H9 (cell line): ENCODE measurements around the gene GSC2. TPM values are rescaled to one million over a fixed set of nuclear protein-coding genes. Genes with fewer than 3 reads are reported as not detected.

Experiments used
- DNase-seq: peaks from one replicate; pipeline ENCODE4 v3.0.0-alpha.2; 2017
- H2AFZ ChIP-seq: one replicate; pipeline ENCODE4 v1.6.1; 2013; ENCODE audit warnings: mild to moderate bottlenecking, low read length, control low read depth, moderate library complexity
- H2AK5ac ChIP-seq: 2 replicates; pipeline ENCODE4 v1.6.1; 2013; ENCODE audit warnings: low read length, control low read depth, mixed read lengths; ENCODE audit not compliant: insufficient read length
- H2BK120ac ChIP-seq: one replicate; pipeline ENCODE4 v1.6.1; 2013; ENCODE audit warnings: low read depth, mild to moderate bottlenecking, low read length, control low read depth, inconsistent platforms; ENCODE audit not compliant: poor library complexity, severe bottlenecking
- H2BK12ac ChIP-seq: 2 replicates; pipeline ENCODE4 v1.6.1; 2013; ENCODE audit warnings: low read length, control low read depth, mixed read lengths, low read depth; ENCODE audit not compliant: insufficient read length
- H2BK15ac ChIP-seq: 2 replicates; pipeline ENCODE4 v1.6.1; 2013; ENCODE audit warnings: low read depth, low read length, control low read depth
- H2BK20ac ChIP-seq: one replicate; pipeline ENCODE4 v1.6.1; 2013; ENCODE audit warnings: low read depth, mild to moderate bottlenecking, low read length, control low read depth, inconsistent platforms; ENCODE audit not compliant: poor library complexity, severe bottlenecking
- H2BK5ac ChIP-seq: 2 replicates; pipeline ENCODE4 v1.6.1; 2013; ENCODE audit warnings: low read length, control low read depth, mixed read lengths; ENCODE audit not compliant: insufficient read length
- H3K14ac ChIP-seq: 2 replicates; pipeline ENCODE4 v1.6.1; 2013; ENCODE audit warnings: low read length, control low read depth; ENCODE audit not compliant: insufficient read depth
- H3K18ac ChIP-seq: 2 replicates; pipeline ENCODE4 v1.6.1; 2013; ENCODE audit warnings: low read depth, mild to moderate bottlenecking, mixed read lengths, low read length, control low read depth; ENCODE audit not compliant: insufficient read length
- H3K23ac ChIP-seq: 2 replicates; pipeline ENCODE4 v1.6.1; 2013; ENCODE audit warnings: low read length, control low read depth, mixed read lengths, low read depth; ENCODE audit not compliant: insufficient read length
- H3K23me2 ChIP-seq: 2 replicates; pipeline ENCODE4 v1.6.1; 2013; ENCODE audit warnings: low read depth, mild to moderate bottlenecking, mixed read lengths, low read length, control low read depth; ENCODE audit not compliant: insufficient read length, poor library complexity, severe bottlenecking
- H3K27ac ChIP-seq: 2 replicates; pipeline ENCODE4 v1.5.1; 2013; ENCODE audit warnings: low read length, control low read depth, mixed read lengths, low read depth; ENCODE audit not compliant: insufficient read length
- H3K27me3 ChIP-seq: 2 replicates; pipeline ENCODE4 v1.6.1; 2013; ENCODE audit warnings: low read length, control low read depth, inconsistent platforms; ENCODE audit not compliant: insufficient read depth
- H3K4ac ChIP-seq: 2 replicates; pipeline ENCODE4 v1.6.1; 2013; ENCODE audit warnings: low read depth, mild to moderate bottlenecking, control low read depth, inconsistent platforms, low read length, moderate library complexity
- H3K4me1 ChIP-seq: 2 replicates; pipeline ENCODE4 v1.6.1; 2013; ENCODE audit warnings: low read length, control low read depth, inconsistent platforms; ENCODE audit not compliant: insufficient read depth
- H3K4me2 ChIP-seq: 2 replicates; pipeline ENCODE4 v1.6.1; 2013; ENCODE audit warnings: low read length, control low read depth, mixed read lengths; ENCODE audit not compliant: insufficient read length, insufficient read depth
- H3K56ac ChIP-seq: 2 replicates; pipeline ENCODE4 v1.6.1; 2013; ENCODE audit warnings: low read depth, mild to moderate bottlenecking, mixed read lengths, low read length, control low read depth; ENCODE audit not compliant: insufficient read length
- H3K79me1 ChIP-seq: 2 replicates; pipeline ENCODE4 v1.6.1; 2013; ENCODE audit warnings: low read depth, mild to moderate bottlenecking, moderate library complexity, low read length, control low read depth, inconsistent platforms; ENCODE audit not compliant: insufficient read depth, poor library complexity, severe bottlenecking
- H3K79me2 ChIP-seq: 2 replicates; pipeline ENCODE4 v1.6.1; 2013; ENCODE audit warnings: low read length, control low read depth, inconsistent platforms; ENCODE audit not compliant: insufficient read depth
- H3K9ac ChIP-seq: 2 replicates; pipeline ENCODE4 v1.6.1; 2013; ENCODE audit warnings: low read length, control low read depth, mixed read lengths; ENCODE audit not compliant: insufficient read length; ENCODE audit errors: extremely low read depth
- H3K9me3 ChIP-seq: one replicate; pipeline ENCODE4 v1.6.1; 2013; ENCODE audit warnings: low read depth, low read length, inconsistent platforms; ENCODE audit not compliant: control insufficient read depth
- H3T11ph ChIP-seq: one replicate; pipeline ENCODE4 v1.6.1; 2013; ENCODE audit warnings: mild to moderate bottlenecking, low read length, control low read depth, inconsistent platforms
- H4K20me1 ChIP-seq: one replicate; pipeline ENCODE4 v1.6.1; 2013; ENCODE audit not compliant: control insufficient read depth, insufficient read length, insufficient read depth
- H4K5ac ChIP-seq: 2 replicates; pipeline ENCODE4 v1.6.1; 2013; ENCODE audit warnings: low read depth, mild to moderate bottlenecking, mixed read lengths, low read length, control low read depth; ENCODE audit not compliant: insufficient read length
- H4K8ac ChIP-seq: replicated peaks from 2 replicates; pipeline ENCODE4 v1.6.1; 2013; ENCODE audit warnings: low read length, control low read depth, mixed read lengths, low read depth; ENCODE audit not compliant: insufficient read length
- H4K91ac ChIP-seq: 2 replicates; pipeline ENCODE4 v1.6.1; 2013; ENCODE audit warnings: low read depth, mild to moderate bottlenecking, moderate library complexity, mixed read lengths, low read length, control low read depth; ENCODE audit not compliant: insufficient read length
- H3K27ac Mint-ChIP-seq, 3 experiments: 2 replicates in 2 of 3; 3 replicates in 1 of 3; pipeline ENCODE4 v1.8.0; 2020 to 2021; ENCODE audit warnings: mixed read lengths in 3 of 3, mild to moderate bottlenecking in 1 of 3, moderate library complexity in 1 of 3
- H3K27me3 Mint-ChIP-seq: 2 replicates; pipeline ENCODE4 v1.8.0; 2021; ENCODE audit warnings: low read depth, mild to moderate bottlenecking, moderate library complexity, mixed read lengths
- H3K36me3 Mint-ChIP-seq, 3 experiments: 2 replicates in 2 of 3; 3 replicates in 1 of 3; pipeline ENCODE4 v1.8.0; 2020 to 2021; ENCODE audit warnings: low read depth in 3 of 3, mixed read lengths in 3 of 3; ENCODE audit not compliant: insufficient read depth in 1 of 3
- H3K4me1 Mint-ChIP-seq, 2 experiments: 2 replicates each; pipeline ENCODE4 v1.8.0; 2020; ENCODE audit warnings: mixed read lengths in 2 of 2
- H3K4me3 Mint-ChIP-seq, 2 experiments: 2 replicates in 1 of 2; 3 replicates in 1 of 2; pipeline ENCODE4 v1.8.0; 2020 to 2021; ENCODE audit warnings: mild to moderate bottlenecking in 2 of 2, mixed read lengths in 2 of 2, moderate library complexity in 1 of 2
- H3K9me3 Mint-ChIP-seq, 2 experiments: 2 replicates in 1 of 2; 3 replicates in 1 of 2; pipeline ENCODE4 v1.8.0; 2020; ENCODE audit warnings: mild to moderate bottlenecking in 2 of 2, mixed read lengths in 2 of 2, moderate library complexity in 1 of 2
- CTCF ChIP-seq: fragments of 200-600 bp; sonication (generic); conservative IDR thresholded peaks from 3 replicates; pipeline ENCODE4 v1.8.0; 2021; ENCODE audit warnings: antibody characterized with exemption, mild to moderate bottlenecking
- WGBS: extraction: QIAGEN DNeasy Blood & Tissue Kit; methylation state at CpG from one replicate; pipeline ENCODE4 v1.1.7; 2013; ENCODE audit warnings: missing lambda C conversion rate, low lambda C conversion rate, mixed read lengths; ENCODE audit not compliant: insufficient read length; ENCODE audit errors: extremely low coverage; 5-methylcytosine and 5-hydroxymethylcytosine counted together
- total RNA-seq: library from RNA; stranded (reverse); gene quantifications from 2 replicates; pipeline ENCODE4 v1.2.1, GENCODE V29; 2021

The GSC2 gene
- total RNA-seq, 1 experiment from 2014 or later: 0.22 TPM

GRCh38 chr22:19138217-19139000 is 11.7 kb downstream of the GSC2 start:
- Histone ChIP-seq H4K20me1 (no peaks in the 10 kb centered on the region), H3K23ac (no peak overlapping the region), H3K9me3 (no peaks in the 10 kb centered on the region), H2AK5ac (no peak overlapping the region), H3K4me2 (no peak overlapping the region), H2AFZ (no peak overlapping the region), H3K14ac (no peak overlapping the region), H2BK12ac (no peak overlapping the region), H3K27me3 (no peaks in the 10 kb centered on the region), H3T11ph (no peak overlapping the region), H4K8ac (no peak overlapping the region), H2BK20ac (no peak overlapping the region), H2BK15ac (no peak overlapping the region), H3K79me2 (no peaks in the 10 kb centered on the region), H3K79me1 (no peaks in the 10 kb centered on the region), H3K9ac (no peak overlapping the region), H3K4me1 (no peaks in the 10 kb centered on the region), H3K18ac (no peak overlapping the region), H3K56ac (no peak overlapping the region), H4K5ac (no peak overlapping the region), H3K4ac (no peak overlapping the region), H3K23me2 (no peaks in the 10 kb centered on the region), H2BK5ac (no peak overlapping the region), H4K91ac (no peak overlapping the region), H2BK120ac (no peak overlapping the region), H3K27ac (no peak overlapping the region)
- no peak for DNase-seq
- Mint-ChIP-seq H3K4me3 (no peak overlapping the region), H3K27ac (no peak overlapping the region; a peak in 1 of 7 replicates), H3K4me1 (0 out of 4 replicates have a peak, but pooled peaks cover 0 to 2% of the 10 kb centered on the region in 2 experiments), H3K36me3 (peaks cover 29 to 76% (median 67%) of the 10 kb centered on the region in 3 experiments), H3K27me3 (no peaks in the 10 kb centered on the region), H3K9me3 (no peaks in the 10 kb centered on the region)
- TF ChIP-seq CTCF: no peak
- WGBS: no CpG with 5 or more reads among the region's 15 CpGs
